HTR-8/SVneo (cell line): ENCODE data around the gene KLB.

Source experiments
- DNase-seq: peaks from one replicate; pipeline ENCODE4 v3.0.0; 2011; ENCODE audit warnings: low spot score, mixed read lengths; ENCODE audit not compliant: insufficient read length
- FAIRE-seq: peaks from 2 replicates; lab custom pipeline; 2011; peaks lifted over from hg19 to GRCh38; lab: Jason Lieb, UNC

KLB gene

GRCh38 chr4:39497909-39498726 is 91.4 kb downstream of the KLB start:
- DNase-seq (no peak), FAIRE-seq (no peak)

DNA sequence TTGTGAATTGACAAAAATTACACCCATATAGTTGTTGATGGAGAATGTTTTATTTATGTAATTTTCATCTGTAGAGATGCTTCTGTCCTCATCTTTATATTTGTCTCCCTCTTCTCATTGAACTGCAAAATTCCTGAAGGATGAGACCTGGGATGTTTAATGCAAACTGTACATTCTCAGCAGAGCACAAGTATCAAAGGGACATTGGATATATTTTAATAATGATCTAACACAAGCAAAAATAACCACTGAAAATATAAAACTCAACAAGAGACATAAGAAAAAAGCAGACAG is 91.9 kb downstream of the KLB start:
- FAIRE-seq (no peak), DNase-seq (no peak)
